Mesendoderm (in vitro differentiated cells): ENCODE measurements around the gene SIMC1.

ENCODE experiments used
- DNase-seq: peaks from one replicate; pipeline ENCODE4 v3.0.0; 2013
- H2AK5ac ChIP-seq: 2 replicates; pipeline ENCODE4 v1.6.1; 2013; ENCODE audit warnings: low read length, inconsistent platforms
- H2BK120ac ChIP-seq: 2 replicates; pipeline ENCODE4 v1.6.1; 2013; ENCODE audit warnings: low read depth, mild to moderate bottlenecking, low read length, moderate library complexity, mixed read lengths
- H2BK15ac ChIP-seq: replicated peaks from 2 replicates; pipeline ENCODE4 v1.6.1; 2013; ENCODE audit warnings: low read depth, mild to moderate bottlenecking, moderate library complexity
- H2BK5ac ChIP-seq: 2 replicates; pipeline ENCODE4 v1.6.1; 2013; ENCODE audit warnings: low read length, inconsistent platforms
- H3K18ac ChIP-seq: 2 replicates; pipeline ENCODE4 v1.6.1; 2013; ENCODE audit warnings: mild to moderate bottlenecking, low read length, mixed read lengths
- H3K23ac ChIP-seq: one replicate; pipeline ENCODE4 v1.6.1; 2013; ENCODE audit warnings: low read length
- H3K27ac ChIP-seq: 2 replicates; pipeline ENCODE4 v1.5.1; 2013; ENCODE audit warnings: low read depth, mild to moderate bottlenecking, inconsistent platforms, low read length, moderate library complexity
- H3K27me3 ChIP-seq: 2 replicates; pipeline ENCODE4 v1.6.1; 2013; ENCODE audit warnings: low read length, control low read depth, mild to moderate bottlenecking, inconsistent platforms; ENCODE audit not compliant: insufficient read depth, poor library complexity
- H3K36me3 ChIP-seq: 2 replicates; pipeline ENCODE4 v1.6.1; 2013; ENCODE audit warnings: low read length, inconsistent platforms; ENCODE audit not compliant: control insufficient read depth, insufficient read depth
- H3K4ac ChIP-seq: one replicate; pipeline ENCODE4 v1.6.1; 2013; ENCODE audit warnings: low read depth, mild to moderate bottlenecking, low read length, moderate library complexity
- H3K4me1 ChIP-seq: 2 replicates; pipeline ENCODE4 v1.6.1; 2013; ENCODE audit warnings: low read depth, low read length, inconsistent platforms; ENCODE audit not compliant: control insufficient read depth
- H3K4me2 ChIP-seq: 2 replicates; pipeline ENCODE4 v1.6.1; 2013; ENCODE audit warnings: low read length
- H3K4me3 ChIP-seq: 2 replicates; pipeline ENCODE4 v1.5.1; 2013; ENCODE audit warnings: mild to moderate bottlenecking, low read length
- H3K56ac ChIP-seq: one replicate; pipeline ENCODE4 v1.6.1; 2013; ENCODE audit warnings: low read length
- H3K79me1 ChIP-seq: 2 replicates; pipeline ENCODE4 v1.6.1; 2013; ENCODE audit warnings: low read length, inconsistent platforms
- H3K79me2 ChIP-seq: 2 replicates; pipeline ENCODE4 v1.6.1; 2013; ENCODE audit warnings: mild to moderate bottlenecking, low read length; ENCODE audit not compliant: control insufficient read depth, insufficient read depth
- H3K9ac ChIP-seq: 2 replicates; pipeline ENCODE4 v1.6.1; 2013; ENCODE audit warnings: low read length, inconsistent platforms
- H4K5ac ChIP-seq: one replicate; pipeline ENCODE4 v1.6.1; 2013; ENCODE audit warnings: low read length
- H4K8ac ChIP-seq: one replicate; pipeline ENCODE4 v1.6.1; 2013; ENCODE audit warnings: low read depth, mild to moderate bottlenecking, control low read depth, low read length, moderate library complexity
- WGBS: extraction: QIAGEN DNeasy Blood & Tissue Kit; methylation state at CpG from one replicate; pipeline ENCODE4 v1.1.7; 2013; ENCODE audit warnings: low lambda C conversion rate, missing lambda C conversion rate; ENCODE audit not compliant: insufficient coverage; ENCODE audit errors: extremely low coverage; 5-methylcytosine and 5-hydroxymethylcytosine counted together

SIMC1 gene

DNA sequence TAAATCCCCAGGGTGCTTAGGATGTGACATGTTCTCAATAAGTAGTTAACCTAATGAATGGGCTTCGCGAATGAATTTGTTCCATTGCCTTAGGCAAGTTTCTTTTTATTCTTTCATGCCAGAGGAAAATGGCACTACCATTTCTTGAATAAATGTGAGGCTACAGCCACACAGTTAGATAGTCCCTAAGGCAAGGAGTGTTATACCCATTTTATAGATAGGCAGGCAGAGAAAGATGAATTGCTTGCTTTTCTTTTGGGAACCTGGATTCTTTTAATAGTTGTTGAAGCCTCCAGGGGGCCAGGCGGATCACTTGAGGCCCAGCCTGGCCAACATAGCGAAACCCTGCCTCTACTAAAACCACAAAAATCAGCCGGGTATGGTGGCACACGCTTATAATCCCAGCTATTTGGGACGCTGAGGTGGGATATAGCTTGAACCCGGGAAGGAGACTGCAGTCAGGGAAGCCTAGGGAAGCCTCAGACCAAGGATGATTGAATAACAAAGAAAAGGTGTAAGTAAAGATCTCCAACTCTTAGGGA is 149.2 kb downstream of the SIMC1 start:
- H3K27me3 ChIP-seq = no peaks in the 10 kb centered on the region
- H3K27ac ChIP-seq = no peak overlapping the region
- no peak overlapping the region for H3K4ac ChIP-seq
- no peak overlapping the region for H2BK15ac ChIP-seq
- peak overlapping the region; percentile 94 for H3K9ac ChIP-seq
- no peak overlapping the region for H3K23ac ChIP-seq
- H3K4me3 ChIP-seq = peak overlapping the region; percentile 94
- H2BK5ac ChIP-seq = no peak overlapping the region
- peaks cover 20% of the 10 kb centered on the region for H3K79me2 ChIP-seq
- peak; percentile 16 for DNase-seq
- H3K4me2 ChIP-seq = peak overlapping the region; percentile 90
- H4K5ac ChIP-seq = no peak overlapping the region
- H3K4me1 ChIP-seq = peaks cover 2% of the 10 kb centered on the region
- H2BK120ac ChIP-seq = no peak overlapping the region
- H2AK5ac ChIP-seq = no peak overlapping the region
- no peak overlapping the region for H3K18ac ChIP-seq
- H3K56ac ChIP-seq = peak overlapping the region; percentile 96
- no CpG with 5 or more reads among the region's 8 CpGs for WGBS
- no peak overlapping the region for H4K8ac ChIP-seq
- H3K36me3 ChIP-seq = peaks cover 7% of the 10 kb centered on the region
- H3K79me1 ChIP-seq = peaks cover 13% of the 10 kb centered on the region

DNA sequence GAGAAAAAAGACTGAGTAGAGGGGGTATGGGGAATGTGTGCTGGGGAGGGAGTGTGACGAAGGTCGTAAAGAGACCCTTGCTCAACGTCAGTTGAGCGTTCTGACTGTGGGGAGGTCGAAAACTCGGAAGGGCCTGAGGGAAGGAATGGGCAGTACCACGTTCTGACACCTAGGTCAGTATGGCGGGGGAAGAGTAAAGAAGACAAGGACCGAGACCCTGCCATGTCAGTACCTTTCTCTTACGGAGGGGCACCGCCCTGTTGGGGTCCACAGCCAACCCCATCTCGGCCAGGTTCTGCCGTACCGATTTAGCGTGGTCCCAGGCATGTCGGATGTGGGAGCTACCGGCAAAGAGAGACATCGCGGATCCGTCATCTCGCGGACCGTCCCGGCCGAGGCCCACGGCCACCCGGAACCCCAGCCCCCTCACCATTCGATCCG is 149.8 kb downstream of the SIMC1 start:
- Histone ChIP-seq H3K56ac (peak overlapping the region; percentile 96), H4K8ac (no peak overlapping the region), H4K5ac (no peak overlapping the region), H3K27ac (no peak overlapping the region), H3K36me3 (peaks cover 5% of the 10 kb centered on the region), H3K79me2 (peaks cover 20% of the 10 kb centered on the region), H3K4me3 (peak overlapping the region; percentile 94), H3K4ac (peak overlapping the region; percentile 87), H2AK5ac (peak overlapping the region; percentile 93), H3K79me1 (peaks cover 13% of the 10 kb centered on the region), H3K27me3 (no peaks in the 10 kb centered on the region), H3K18ac (peak overlapping the region; percentile 28), H3K4me1 (peaks cover 2% of the 10 kb centered on the region), H2BK5ac (peak overlapping the region; percentile 51), H2BK120ac (no peak overlapping the region), H3K9ac (peak overlapping the region; percentile 94), H3K23ac (peak overlapping the region; percentile 90), H2BK15ac (no peak overlapping the region), H3K4me2 (peak overlapping the region; percentile 90)
- WGBS = no CpG with 5 or more reads among the region's 29 CpGs
- peak; percentile 81 for DNase-seq

DNA sequence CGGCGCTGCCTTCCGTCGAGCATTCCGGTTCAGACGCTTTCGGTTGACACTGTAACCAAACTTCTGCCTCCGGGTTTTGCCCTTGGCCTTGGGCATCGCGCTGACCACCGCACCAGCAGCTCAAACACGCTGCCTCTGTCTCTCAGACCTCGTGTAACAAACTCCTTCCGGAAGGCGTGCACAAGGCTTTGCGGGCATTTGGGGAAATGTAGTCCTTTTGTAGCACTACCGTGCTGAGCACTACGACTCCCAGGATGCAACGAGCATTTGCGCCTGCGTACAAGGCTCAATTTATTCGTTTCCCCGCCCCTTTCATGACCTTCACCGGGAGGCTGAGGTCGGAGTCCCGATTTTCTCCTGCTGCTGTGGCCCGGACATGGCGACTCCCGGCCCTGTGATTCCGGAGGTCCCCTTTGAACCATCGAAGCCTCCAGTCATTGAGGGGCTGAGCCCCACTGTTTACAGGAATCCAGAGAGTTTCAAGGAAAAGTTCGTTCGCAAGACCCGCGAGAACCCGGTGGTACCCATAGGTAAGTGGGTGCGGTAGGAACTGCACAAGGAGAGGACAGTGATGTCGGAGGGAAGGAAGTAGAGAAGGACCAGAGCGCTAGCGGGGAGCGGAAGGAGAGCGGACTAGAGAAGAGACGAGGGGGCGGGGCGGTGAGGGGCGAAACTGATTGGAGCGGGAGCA is 150.4 kb downstream of the SIMC1 start, which contains the start of the genes HIGD2A and NOP16:
Gene HIGD2A, plus strand, starts transcription at position 308 of the 691 bp plus-strand sequence. Its CDS starts 69 bp downstream, at position 377.
Gene NOP16, minus strand, starts transcription at position 155 of the 691 bp plus-strand sequence. Its CDS starts 59 bp downstream, at position 96.
- Histone ChIP-seq H3K23ac (peak within 1 kb of the TSS; percentile 90), H4K8ac (no peak within 1 kb of the TSS), H3K9ac (peak within 1 kb of the TSS; percentile 94), H3K18ac (peak within 1 kb of the TSS; percentile 66), H3K4ac (peak within 1 kb of the TSS; percentile 87), H2BK15ac (no peak within 1 kb of the TSS), H2BK120ac (no peak within 1 kb of the TSS), H3K27me3 (no peaks in the 10 kb centered on the region), H3K4me3 (peak within 1 kb of the TSS; percentile 94), H3K79me1 (peaks cover 13% of the 10 kb centered on the region), H3K4me2 (peak within 1 kb of the TSS; percentile 90), H2AK5ac (peak within 1 kb of the TSS; percentile 93), H3K36me3 (peaks cover 2% of the 10 kb centered on the region), H2BK5ac (peak within 1 kb of the TSS; percentile 75), H4K5ac (no peak within 1 kb of the TSS), H3K56ac (peak within 1 kb of the TSS; percentile 98), H3K79me2 (peaks cover 20% of the 10 kb centered on the region), H3K27ac (peak within 1 kb of the TSS; percentile 77), H3K4me1 (peaks cover 2% of the 10 kb centered on the region)
- WGBS = no CpG with 5 or more reads among the region's 47 CpGs
- peak; percentile 99 for DNase-seq

DNA sequence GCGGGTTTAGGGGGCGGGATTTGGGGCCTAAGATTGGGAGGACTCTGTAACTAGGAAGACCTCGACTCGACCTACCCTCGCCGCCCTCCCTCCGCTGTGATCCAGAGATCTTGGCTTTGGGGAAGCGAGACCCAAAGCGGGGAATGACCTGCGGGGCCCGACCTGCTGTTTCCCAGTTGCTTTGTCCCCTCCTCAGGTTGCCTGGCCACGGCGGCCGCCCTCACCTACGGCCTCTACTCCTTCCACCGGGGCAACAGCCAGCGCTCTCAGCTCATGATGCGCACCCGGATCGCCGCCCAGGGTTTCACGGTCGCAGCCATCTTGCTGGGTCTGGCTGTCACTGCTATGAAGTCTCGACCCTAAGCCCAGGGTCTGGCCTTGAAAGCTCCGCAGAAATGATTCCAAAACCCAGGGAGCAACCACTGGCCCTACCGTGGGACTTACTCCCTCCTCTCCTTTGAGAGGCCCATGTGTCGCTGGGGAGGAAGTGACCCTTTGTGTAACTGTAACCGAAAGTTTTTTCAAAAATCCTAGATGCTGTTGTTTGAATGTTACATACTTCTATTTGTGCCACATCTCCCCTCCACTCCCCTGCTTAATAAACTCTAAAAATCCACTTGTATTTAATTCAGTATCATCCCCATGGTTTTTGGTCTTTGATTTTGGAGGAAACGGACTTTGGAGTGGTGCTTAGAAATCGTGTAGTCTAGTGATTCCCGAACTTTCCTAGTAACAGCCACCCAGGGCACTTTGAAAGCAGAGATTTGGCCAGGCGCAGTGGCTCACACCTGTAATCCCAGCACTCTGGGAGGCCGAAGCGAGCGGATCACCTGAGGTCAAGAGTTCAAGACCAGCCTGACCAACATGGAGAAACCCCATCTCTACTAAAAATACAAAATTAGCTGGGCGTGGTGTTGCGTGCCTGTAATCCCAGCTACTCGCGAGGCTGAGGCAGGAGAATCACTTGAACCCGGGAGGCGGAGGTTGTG is 151.2 kb downstream of the SIMC1 start:
- no peaks in the 10 kb centered on the region for H3K27me3 ChIP-seq
- H2BK15ac ChIP-seq = no peak overlapping the region
- no peak overlapping the region for H4K5ac ChIP-seq
- H3K56ac ChIP-seq = peak overlapping the region; percentile 92
- H2BK5ac ChIP-seq = no peak overlapping the region
- peaks cover 20% of the 10 kb centered on the region for H3K79me2 ChIP-seq
- H3K4me2 ChIP-seq = peak overlapping the region; percentile 38
- H3K4me3 ChIP-seq = peak overlapping the region; percentile 70
- DNase-seq = no peak
- no peak overlapping the region for H4K8ac ChIP-seq
- H2BK120ac ChIP-seq = no peak overlapping the region
- peak overlapping the region; percentile 6 for H3K4ac ChIP-seq
- no peak overlapping the region for H3K18ac ChIP-seq
- peak overlapping the region; percentile 86 for H3K9ac ChIP-seq
- no CpG with 5 or more reads among the region's 41 CpGs for WGBS
- peaks cover 2% of the 10 kb centered on the region for H3K4me1 ChIP-seq
- H3K36me3 ChIP-seq = peaks cover 2% of the 10 kb centered on the region
- H2AK5ac ChIP-seq = no peak overlapping the region
- no peak overlapping the region for H3K23ac ChIP-seq
- peaks cover 13% of the 10 kb centered on the region for H3K79me1 ChIP-seq
- peak overlapping the region; percentile 46 for H3K27ac ChIP-seq

DNA sequence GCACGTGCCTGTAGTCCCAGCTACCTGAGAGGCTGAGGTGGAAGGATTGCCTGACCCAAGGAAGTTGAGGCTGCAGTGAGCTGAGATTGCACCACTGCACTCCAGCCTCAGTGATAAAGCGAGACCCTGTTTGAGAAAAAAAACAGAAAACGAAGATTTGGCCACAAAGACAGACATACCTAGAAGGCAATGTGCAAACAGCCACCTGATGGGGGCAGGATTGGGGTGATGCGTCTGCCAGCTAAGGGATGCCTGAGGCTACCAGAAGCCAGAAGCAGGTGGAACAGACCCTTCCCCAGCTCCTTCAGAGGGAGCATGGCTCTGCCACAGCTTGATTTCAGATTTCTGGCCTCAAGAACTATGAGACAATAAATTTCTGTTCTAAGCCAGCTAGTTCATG is 153.3 kb downstream of the SIMC1 start:
- no CpG with 5 or more reads among the region's 4 CpGs for WGBS
- peak; percentile 22 for DNase-seq

More for the DNA sequence above, 153.3 kb downstream of the SIMC1 start:
- H2AK5ac ChIP-seq = no peak overlapping the region
- H3K79me2 ChIP-seq = peaks cover 18% of the 10 kb centered on the region
- H3K9ac ChIP-seq = no peak overlapping the region
- H4K5ac ChIP-seq = no peak overlapping the region
- H3K79me1 ChIP-seq = peaks cover 8% of the 10 kb centered on the region
- H3K4me1 ChIP-seq = peaks cover 2% of the 10 kb centered on the region
- no peak overlapping the region for H3K4ac ChIP-seq
- H3K27ac ChIP-seq = no peak overlapping the region
- H2BK15ac ChIP-seq = no peak overlapping the region
- no peak overlapping the region for H3K18ac ChIP-seq
- no peak overlapping the region for H2BK120ac ChIP-seq
- H2BK5ac ChIP-seq = no peak overlapping the region
- no peak overlapping the region for H3K4me2 ChIP-seq
- no peaks in the 10 kb centered on the region for H3K27me3 ChIP-seq
- H3K36me3 ChIP-seq = peaks cover 2% of the 10 kb centered on the region
- no peak overlapping the region for H3K56ac ChIP-seq
- no peak overlapping the region for H3K4me3 ChIP-seq
- no peak overlapping the region for H3K23ac ChIP-seq
- no peak overlapping the region for H4K8ac ChIP-seq
